HG03457 (cell line): ENCODE data around the gene MTA3.

ENCODE experiments used
- ATAC-seq: cut with Tn5 transposase; IDR thresholded peaks from one replicate; pipeline ENCODE4 v1.9.1; 2021; ENCODE audit warnings: moderate number of reproducible peaks; ENCODE audit not compliant: unreplicated experiment

Gene MTA3

GRCh38 chr2:42659609-42660008 is 91.2 kb downstream of the MTA3 start:
- ATAC-seq, result no peak

GRCh38 chr2:42663106-42663780 is 94.8 kb downstream of the MTA3 start:
- ATAC-seq, result peak; percentile 71

- peak; percentile 58 for ATAC-seq
Observed at GRCh38 chr2:42663828-42664227, 95.4 kb downstream of the MTA3 start.

GRCh38 chr2:42673989-42674579 is 105.7 kb downstream of the MTA3 start:
- ATAC-seq, result no peak

- no peak for ATAC-seq
Observed at GRCh38 chr2:42675815-42676214, 107.4 kb downstream of the MTA3 start.

GRCh38 chr2:42685303-42685702 is 116.9 kb downstream of the MTA3 start:
- no peak for ATAC-seq

- ATAC-seq, result no peak
Observed at GRCh38 chr2:42693013-42693615, 124.7 kb downstream of the MTA3 start.

- no peak for ATAC-seq
Observed at GRCh38 chr2:42693688-42694479, 125.5 kb downstream of the MTA3 start.

GRCh38 chr2:42696987-42697386 is 128.6 kb downstream of the MTA3 start:
- ATAC-seq, result no peak

- no peak for ATAC-seq
Observed at GRCh38 chr2:42698940-42699339, 130.5 kb downstream of the MTA3 start.

GRCh38 chr2:42706836-42707235 is 138.4 kb downstream of the MTA3 start:
- ATAC-seq, result no peak

GRCh38 chr2:42708179-42708578 is 139.7 kb downstream of the MTA3 start:
- no peak for ATAC-seq

GRCh38 chr2:42711896-42712295 is 143.5 kb downstream of the MTA3 start:
- no peak for ATAC-seq

- no peak for ATAC-seq
Observed at GRCh38 chr2:42712934-42713333, 144.5 kb downstream of the MTA3 start.

- no peak for ATAC-seq
Observed at GRCh38 chr2:42713920-42714319, 145.5 kb downstream of the MTA3 start.

GRCh38 chr2:42714686-42715085 is 146.3 kb downstream of the MTA3 start:
- ATAC-seq, result no peak

- no peak for ATAC-seq
Observed at GRCh38 chr2:42721898-42722297, 153.5 kb downstream of the MTA3 start.

- peak; percentile 93 for ATAC-seq
Observed at GRCh38 chr2:42722320-42723190, 154.1 kb downstream of the MTA3 start.

- no peak for ATAC-seq
Observed at GRCh38 chr2:42723465-42723864, 155.0 kb downstream of the MTA3 start.

GRCh38 chr2:42724886-42725285 is 156.5 kb downstream of the MTA3 start:
- ATAC-seq, result no peak

GRCh38 chr2:42725657-42726056 is 157.2 kb downstream of the MTA3 start:
- no peak for ATAC-seq
